ENCODE results near the gene STIM2. TPM values are rescaled to one million over a fixed set of nuclear protein-coding genes. Genes with fewer than 3 reads are reported as not detected.

The STIM2 gene
- total and polyA plus RNA-seq, 9 of the 15 experiments (the other 6 are each of a cell fraction or from before 2014, with no cell fraction given), result 7.2 to 26.8 (median 15.4) TPM

- no peaks in the 10 kb centered on the region for H4K20me1 ChIP-seq (replicated peaks; ENCODE audit: control insufficient read depth, insufficient read depth, low read length)
- no peaks in the 10 kb centered on the region for H3K36me3 ChIP-seq (ENCODE audit: control insufficient read depth, insufficient read depth, low read length)
- no peaks in the 10 kb centered on the region; the same call in 2 of the 3 replicates for H3K79me2 ChIP-seq (ENCODE audit: control insufficient read depth, insufficient read depth, low read length)
- H3K9ac ChIP-seq (ENCODE audit: insufficient read depth in 1 of 2, low read depth in 2 of 2, low read length in 2 of 2), result peak overlapping the region in 1 of 2 experiments; percentile 4; a peak in 1 of 4 replicates
- no peaks in the 10 kb centered on the region for H3K27me3 ChIP-seq (ENCODE audit: control insufficient read depth in 2 of 2, insufficient read depth in 2 of 2, low read length in 2 of 2)
- H3K9me1 ChIP-seq (ENCODE audit: control insufficient read depth, insufficient read depth, low read length), result no peaks in the 10 kb centered on the region
- ChIA-PET CTCF (ENCODE audit: low intra/inter-chr PET ratio) (no interaction called here), POLR2A (interaction anchor here (0.5 to 1.7 kb wide), 2 partner anchors 8 to 747 kb away, joined by 3 to 5 read pairs; no protein-coding TSS in a partner anchor)
- TF ChIP-seq MEF2D (tag; conservative IDR thresholded peaks at IDR 0.05; ENCODE audit: low read depth) (no peak), BRD4 (IDR thresholded peaks at IDR 0.05) (no peak), ZNF449 (CRISPR knock-in tag; IDR thresholded peaks at IDR 0.05) (no peak), ZBTB5 (IDR thresholded peaks at IDR 0.05) (no peak), ZKSCAN1 (IDR thresholded peaks at IDR 0.05; ENCODE audit: low read depth, low read length) (no peak)
- no peaks in the 10 kb centered on the region for H3K9me3 ChIP-seq (replicated peaks; ENCODE audit: control insufficient read depth, insufficient read depth, low read depth, low read length)
- WGBS (ENCODE audit: insufficient coverage, low coverage, missing lambda C conversion rate), result 36% methylated on average over 2 of the region's 2 CpGs
- no peak overlapping the region for H3K4me3 ChIP-seq
- H2AFZ ChIP-seq (ENCODE audit: low read depth, low read length), result no peak overlapping the region
- intact Hi-C loops (cut with micrococcal nuclease) (no loop called here), in situ Hi-C loops (cut with MboI) (no loop called here)
- peaks cover 0 to 7% of the 10 kb centered on the region in 2 experiments; a peak in 2 of 5 replicates for H3K4me1 ChIP-seq (replicated peaks in 1 of 2; ENCODE audit: control insufficient read depth in 2 of 2, insufficient read depth in 2 of 2, low read length in 2 of 2)
- DNase-seq (ENCODE audit: extremely low read depth in 1 of 4, low spot score in 3 of 4), result no peak
- H3K4me2 ChIP-seq (ENCODE audit: insufficient read depth, low read length), result no peak overlapping the region
- no peak overlapping the region for H3K27ac ChIP-seq (ENCODE audit: extremely low read depth, low read depth, low read length)
- BruUV-seq (replicated peaks), result no TSS peak
- peak; percentile 32 for FAIRE-seq
- no peak for ATAC-seq
These were observed 40.1 kb downstream of the STIM2 start for GRCh38 chr4:26900765-26901164.

Data from K562 (cell line).